K562 (cell line): Measurements from ENCODE around the gene NCAM2. TPM values are rescaled to one million over a fixed set of nuclear protein-coding genes. Genes with fewer than 3 reads are reported as not detected.

Source experiments
- ARID1B ChIP-seq: fragments of 450-650 bp; IDR thresholded peaks from 2 replicates; pipeline ENCODE4 v1.6.1; 2016; ENCODE audit warnings: antibody characterized with exemption, mild to moderate bottlenecking, inconsistent platforms
- CBX8 ChIP-seq: fragments of 200-600 bp; sonication (generic); IDR thresholded peaks from 2 replicates; pipeline ENCODE4 v1.6.1; 2012; ENCODE audit warnings: borderline replicate concordance, mixed run types, low read depth, mild to moderate bottlenecking, moderate library complexity, mixed read lengths, low read length, control low read depth, inconsistent platforms; ENCODE audit not compliant: poor library complexity, severe bottlenecking; ENCODE audit errors: extremely low read depth
- DACH1 ChIP-seq: fragments of 450-650 bp; IDR thresholded peaks from 2 replicates; pipeline ENCODE4 v1.6.1; 2018; ENCODE audit not compliant: partially characterized antibody
- PURB ChIP-seq: sonication (generic); formaldehyde crosslinking; IDR thresholded peaks from 2 replicates; pipeline ENCODE4 v1.9.0; 2021; ENCODE audit warnings: low read depth, mild to moderate bottlenecking, missing genetic modification reagents
- TAF7 ChIP-seq: fragments of 450-650 bp; IDR thresholded peaks from 2 replicates; pipeline ENCODE4 v1.6.1; 2016; ENCODE audit warnings: missing genetic modification characterization, missing compliant biosample characterization
- XRCC5 ChIP-seq: fragments of 200-400 bp; formaldehyde crosslinking; IDR thresholded peaks from 2 replicates; pipeline ENCODE4 v1.6.1; 2017; ENCODE audit warnings: low read depth, mild to moderate bottlenecking, low read length
- ZBTB17 ChIP-seq: fragments of 450-650 bp; formaldehyde crosslinking; IDR thresholded peaks from 2 replicates; pipeline ENCODE4 v1.4.0; 2020; ENCODE audit warnings: mild to moderate bottlenecking
- ZNF232 ChIP-seq: sonication (generic); formaldehyde crosslinking; IDR thresholded peaks from 2 replicates; pipeline ENCODE4 v1.8.0; 2022; ENCODE audit warnings: mild to moderate bottlenecking, missing genetic modification reagents
- ZNF57 ChIP-seq: fragments of 450-650 bp; formaldehyde crosslinking; IDR thresholded peaks from 2 replicates; pipeline ENCODE4 v1.4.0; 2020; ENCODE audit warnings: mild to moderate bottlenecking, moderate library complexity
- polyA plus RNA-seq, 8 experiments: library from polyadenylated mRNA; depleted of rRNA in 4 of 8; stranded (reverse) in 5 of 8; unstranded in 3 of 8; fragments of >200 nt; fragmentation: Nextera tagmentation in 2 of 8; fragmentation: Illumina TruSeq in 1 of 8; extraction: Ambion mirVana in 2 of 8; extraction: Trizol in 1 of 8; gene quantifications; 2 replicates each; pipeline versions ENCODE4 v1.2.1 to v1.2.3, GENCODE V29; 2011 to 2014; ENCODE audit warnings: inconsistent platforms in 1 of 8, missing spikeins in 1 of 8
- total RNA-seq, 7 experiments: library from RNA; depleted of rRNA in 6 of 7; stranded (reverse); fragments of >200 nt in 6 of 7; fragmentation: Illumina TruSeq in 2 of 7; extraction: Trizol in 2 of 7; gene quantifications; 2 replicates each; pipeline versions ENCODE4 v1.2.1 to v1.2.3, GENCODE V29; 2011 to 2021; ENCODE audit warnings: low replicate concordance in 1 of 7
- TF ChIP-seq, protein P1 (sequence below), 2 experiments: fragments of 200-800 bp in 1 of 2; sonication (Bioruptor generic) in 1 of 2; sonication (generic) in 1 of 2; formaldehyde crosslinking in 1 of 2; IDR thresholded peaks in 1 of 2; conservative IDR thresholded peaks in 1 of 2; 2 replicates each; pipeline versions ENCODE4 v1.5.0 to v1.6.1; 2016 to 2020; ENCODE audit warnings: missing compliant biosample characterization in 1 of 2, missing genetic modification characterization in 1 of 2, missing genetic modification reagents in 1 of 2
- TF ChIP-seq, protein P2 (sequence below): fragments of 450-650 bp; IDR thresholded peaks from 2 replicates; pipeline ENCODE4 v1.6.1; 2017; ENCODE audit warnings: mild to moderate bottlenecking, moderate library complexity

NCAM2 gene
- total and polyA plus RNA-seq, 9 of the 15 experiments (the other 6 are each of a cell fraction or from before 2014, with no cell fraction given) = 14.0 to 58.2 (median 27.8) TPM

DNA sequence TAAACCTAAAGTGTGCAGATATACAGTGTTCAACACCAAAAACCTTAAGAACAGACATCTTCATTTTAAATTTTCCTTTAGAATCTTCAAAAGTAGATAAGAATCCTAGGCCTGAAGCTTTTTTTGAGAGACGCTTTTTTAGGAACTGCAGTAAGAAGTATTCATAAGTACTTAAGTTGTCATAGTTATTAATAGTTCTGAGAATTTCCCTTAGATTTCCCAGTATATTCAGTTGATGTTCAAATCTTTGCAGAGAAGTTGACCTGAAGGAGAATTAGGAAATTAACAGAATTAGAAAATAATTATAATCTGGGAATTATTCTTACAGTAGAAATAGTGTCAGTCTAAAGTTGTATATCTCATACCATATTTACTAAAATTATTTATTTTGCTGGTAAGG, 150.3 kb downstream of the NCAM2 start (continued):
- TF ChIP-seq, protein P1, sequence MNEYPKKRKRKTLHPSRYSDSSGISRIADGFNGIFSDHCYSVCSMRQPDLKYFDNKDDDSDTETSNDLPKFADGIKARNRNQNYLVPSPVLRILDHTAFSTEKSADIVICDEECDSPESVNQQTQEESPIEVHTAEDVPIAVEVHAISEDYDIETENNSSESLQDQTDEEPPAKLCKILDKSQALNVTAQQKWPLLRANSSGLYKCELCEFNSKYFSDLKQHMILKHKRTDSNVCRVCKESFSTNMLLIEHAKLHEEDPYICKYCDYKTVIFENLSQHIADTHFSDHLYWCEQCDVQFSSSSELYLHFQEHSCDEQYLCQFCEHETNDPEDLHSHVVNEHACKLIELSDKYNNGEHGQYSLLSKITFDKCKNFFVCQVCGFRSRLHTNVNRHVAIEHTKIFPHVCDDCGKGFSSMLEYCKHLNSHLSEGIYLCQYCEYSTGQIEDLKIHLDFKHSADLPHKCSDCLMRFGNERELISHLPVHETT (CRISPR knock-in tag; conservative IDR thresholded peaks at IDR 0.05 in 1 of 2, IDR thresholded peaks at IDR 0.05 in 1 of 2) = 0 out of 4 replicates have a peak, but pooled peaks of 1 of the 2 experiments have one; percentile 6
- TF ChIP-seq ZNF57 (CRISPR knock-in tag) (no peak), ZNF232 (CRISPR knock-in tag) (no peak), CBX8 (no peak), TAF7 (tag) (no peak), XRCC5 (no peak), ARID1B (peak; percentile 23; the same call in 1 of the 2 replicates), ZBTB17 (no peak), DACH1 (peak; percentile 1), PURB (CRISPR knock-in tag) (no peak)
- TF ChIP-seq, protein P2, sequence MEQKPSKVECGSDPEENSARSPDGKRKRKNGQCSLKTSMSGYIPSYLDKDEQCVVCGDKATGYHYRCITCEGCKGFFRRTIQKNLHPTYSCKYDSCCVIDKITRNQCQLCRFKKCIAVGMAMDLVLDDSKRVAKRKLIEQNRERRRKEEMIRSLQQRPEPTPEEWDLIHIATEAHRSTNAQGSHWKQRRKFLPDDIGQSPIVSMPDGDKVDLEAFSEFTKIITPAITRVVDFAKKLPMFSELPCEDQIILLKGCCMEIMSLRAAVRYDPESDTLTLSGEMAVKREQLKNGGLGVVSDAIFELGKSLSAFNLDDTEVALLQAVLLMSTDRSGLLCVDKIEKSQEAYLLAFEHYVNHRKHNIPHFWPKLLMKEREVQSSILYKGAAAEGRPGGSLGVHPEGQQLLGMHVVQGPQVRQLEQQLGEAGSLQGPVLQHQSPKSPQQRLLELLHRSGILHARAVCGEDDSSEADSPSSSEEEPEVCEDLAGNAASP = no peak
